HFF-Myc (cell line): ENCODE data around the gene ICAM4.

Experiments
- DNase-seq: peaks from one replicate; pipeline ENCODE4 v3.0.0-alpha.2; 2011; ENCODE audit warnings: low read depth; ENCODE audit errors: extremely low read depth
- H3K4me3 ChIP-seq: replicated peaks from 2 replicates; pipeline ENCODE4 v1.5.1; 2011; ENCODE audit warnings: low read depth, mild to moderate bottlenecking, control low read depth, low read length
- CTCF ChIP-seq: IDR thresholded peaks from 2 replicates; pipeline ENCODE4 v1.5.1; 2012; ENCODE audit warnings: mild to moderate bottlenecking, low read depth, low read length, control low read depth; ENCODE audit errors: missing control alignments

ICAM4 gene

GRCh38 chr19:10329555-10329954 is 42.8 kb downstream of the ICAM4 start:
- TF ChIP-seq CTCF, result no peak
- no peak overlapping the region for H3K4me3 ChIP-seq
- no peak for DNase-seq

GRCh38 chr19:10332158-10332964 is 45.6 kb downstream of the ICAM4 start:
- no peak for TF ChIP-seq CTCF
- no peak for DNase-seq

GRCh38 chr19:10332965-10333757 is 46.4 kb downstream of the ICAM4 start, which contains the start of gene RAVER1:
TSS of gene RAVER1 (minus strand) at chr19:10333529. CDS start at chr19:10333507, 22 bp downstream.
- H3K4me3 ChIP-seq, result peak within 1 kb of the TSS; percentile 87
- no peak for TF ChIP-seq CTCF
- peak; percentile 86 for DNase-seq

More at GRCh38 chr19:10332158-10332964, 45.6 kb downstream of the ICAM4 start:
- peak overlapping the region; percentile 87 for H3K4me3 ChIP-seq

- TF ChIP-seq CTCF, result no peak
- peak overlapping the region; percentile 87 for H3K4me3 ChIP-seq
- no peak for DNase-seq
These were observed 47.2 kb downstream of the ICAM4 start for GRCh38 chr19:10333758-10334587.

GRCh38 chr19:10334588-10335351 is 48.0 kb downstream of the ICAM4 start:
- TF ChIP-seq CTCF, result no peak
- H3K4me3 ChIP-seq, result peak overlapping the region; percentile 87
- peak; percentile 81 for DNase-seq
